HEK293 (cell line): ENCODE measurements around the gene ASPDH.
A peak's percentile ranks its signal among the peaks of the same experiment; 100 is the strongest.

Experiments used
- IKZF3 ChIP-seq: fragments of 450-650 bp; IDR thresholded peaks from 2 replicates; pipeline ENCODE4 v1.5.0; 2018; ENCODE audit warnings: missing biosample characterization, mild to moderate bottlenecking, missing genetic modification characterization, moderate library complexity
- MEIS1 ChIP-seq: sonication (generic); formaldehyde crosslinking; IDR thresholded peaks from 2 replicates; pipeline ENCODE4 v1.8.1; 2022; ENCODE audit warnings: missing genetic modification reagents, mild to moderate bottlenecking, borderline replicate concordance
- SETDB1 ChIP-seq: IDR thresholded peaks from one replicate; pipeline ENCODE4 v1.6.1; 2017; ENCODE audit warnings: mild to moderate bottlenecking, low read length, moderate library complexity, mixed read lengths; ENCODE audit not compliant: insufficient read length
- TCF7L2 ChIP-seq: IDR thresholded peaks from 2 replicates; pipeline ENCODE4 v1.6.1; 2011; ENCODE audit warnings: low read depth, mild to moderate bottlenecking, inconsistent platforms, low read length, moderate library complexity, borderline replicate concordance
- ZNF133 ChIP-seq: fragments of 450-650 bp; formaldehyde crosslinking; IDR thresholded peaks from 2 replicates; pipeline ENCODE4 v1.5.1; 2016; ENCODE audit warnings: missing biosample characterization, missing genetic modification characterization
- ZNF211 ChIP-seq: fragments of 450-650 bp; formaldehyde crosslinking; IDR thresholded peaks from 2 replicates; pipeline ENCODE4 v1.5.1; 2016; ENCODE audit warnings: low read depth, missing biosample characterization, missing genetic modification characterization
- ZNF214 ChIP-seq: fragments of 450-650 bp; formaldehyde crosslinking; IDR thresholded peaks from 2 replicates; pipeline ENCODE4 v1.5.1; 2017; ENCODE audit warnings: missing biosample characterization, mild to moderate bottlenecking, missing genetic modification characterization, borderline replicate concordance
- ZNF24 ChIP-seq: fragments of 450-650 bp; formaldehyde crosslinking; IDR thresholded peaks from 2 replicates; pipeline ENCODE4 v1.5.1; 2016; ENCODE audit warnings: missing biosample characterization, missing genetic modification characterization
- ZNF274 ChIP-seq, 2 experiments: fragments of 200-500 bp in 1 of 2; fragments of 450-650 bp in 1 of 2; sonication (Bioruptor generic) in 1 of 2; formaldehyde crosslinking in 1 of 2; IDR thresholded peaks; 2 replicates each; pipeline versions ENCODE4 v1.5.1 to v1.6.1; 2014 to 2016; ENCODE audit warnings: borderline replicate concordance in 1 of 2, inconsistent platforms in 1 of 2, low read length in 1 of 2, missing biosample characterization in 1 of 2, missing genetic modification characterization in 1 of 2
- ZNF548 ChIP-seq: fragments of 450-650 bp; formaldehyde crosslinking; IDR thresholded peaks from 2 replicates; pipeline ENCODE4 v1.5.1; 2016; ENCODE audit warnings: missing biosample characterization, missing genetic modification characterization
- ZNF596 ChIP-seq: fragments of 450-650 bp; IDR thresholded peaks from 2 replicates; pipeline ENCODE4 v1.5.0; 2018; ENCODE audit warnings: missing biosample characterization, mild to moderate bottlenecking, missing genetic modification characterization, moderate library complexity
- ZNF701 ChIP-seq: fragments of 450-650 bp; formaldehyde crosslinking; IDR thresholded peaks from 2 replicates; pipeline ENCODE4 v1.5.1; 2016; ENCODE audit warnings: missing biosample characterization, missing genetic modification characterization
- ZNF837 ChIP-seq: fragments of 450-650 bp; formaldehyde crosslinking; IDR thresholded peaks from 2 replicates; pipeline ENCODE4 v1.5.1; 2016; ENCODE audit warnings: missing biosample characterization, missing genetic modification characterization
- ZSCAN23 ChIP-seq: fragments of 450-650 bp; formaldehyde crosslinking; IDR thresholded peaks from 2 replicates; pipeline ENCODE4 v1.5.1; 2016; ENCODE audit warnings: missing biosample characterization, missing genetic modification characterization
- TF ChIP-seq, protein P1 (sequence below): fragments of 450-650 bp; IDR thresholded peaks from 2 replicates; pipeline ENCODE4 v1.5.1; 2018; ENCODE audit warnings: missing biosample characterization, mild to moderate bottlenecking, missing genetic modification characterization
- TF ChIP-seq, protein P2 (sequence below): fragments of 450-650 bp; formaldehyde crosslinking; IDR thresholded peaks from 2 replicates; pipeline ENCODE4 v1.5.1; 2016; ENCODE audit warnings: missing biosample characterization, missing genetic modification characterization
- TF ChIP-seq, protein P3 (sequence below): fragments of 450-650 bp; formaldehyde crosslinking; IDR thresholded peaks from 2 replicates; pipeline ENCODE4 v1.5.1; 2017; ENCODE audit warnings: missing biosample characterization, missing genetic modification characterization
- TF ChIP-seq, protein P4 (sequence below): fragments of 450-650 bp; formaldehyde crosslinking; IDR thresholded peaks from 2 replicates; pipeline ENCODE4 v1.5.1; 2016; ENCODE audit warnings: missing biosample characterization, missing genetic modification characterization
- TF ChIP-seq, protein P5 (sequence below): fragments of 450-650 bp; formaldehyde crosslinking; IDR thresholded peaks from 2 replicates; pipeline ENCODE4 v1.5.1; 2017; ENCODE audit warnings: missing biosample characterization, missing genetic modification characterization
- TF ChIP-seq, protein P6 (sequence below): fragments of 450-650 bp; formaldehyde crosslinking; IDR thresholded peaks from 2 replicates; pipeline ENCODE4 v1.5.1; 2016; ENCODE audit warnings: missing biosample characterization, missing genetic modification characterization
- TF ChIP-seq, protein P7 (sequence below): fragments of 450-650 bp; formaldehyde crosslinking; IDR thresholded peaks from 2 replicates; pipeline ENCODE4 v1.5.1; 2016; ENCODE audit warnings: missing biosample characterization, missing genetic modification characterization
- TF ChIP-seq, protein P8 (sequence below): fragments of 450-650 bp; formaldehyde crosslinking; IDR thresholded peaks from 2 replicates; pipeline ENCODE4 v1.5.1; 2016; ENCODE audit warnings: missing biosample characterization, missing genetic modification characterization
- TF ChIP-seq, protein P9 (sequence below): fragments of 450-650 bp; formaldehyde crosslinking; IDR thresholded peaks from 2 replicates; pipeline ENCODE4 v1.5.1; 2016; ENCODE audit warnings: missing biosample characterization, missing genetic modification characterization

The ASPDH gene

DNA sequence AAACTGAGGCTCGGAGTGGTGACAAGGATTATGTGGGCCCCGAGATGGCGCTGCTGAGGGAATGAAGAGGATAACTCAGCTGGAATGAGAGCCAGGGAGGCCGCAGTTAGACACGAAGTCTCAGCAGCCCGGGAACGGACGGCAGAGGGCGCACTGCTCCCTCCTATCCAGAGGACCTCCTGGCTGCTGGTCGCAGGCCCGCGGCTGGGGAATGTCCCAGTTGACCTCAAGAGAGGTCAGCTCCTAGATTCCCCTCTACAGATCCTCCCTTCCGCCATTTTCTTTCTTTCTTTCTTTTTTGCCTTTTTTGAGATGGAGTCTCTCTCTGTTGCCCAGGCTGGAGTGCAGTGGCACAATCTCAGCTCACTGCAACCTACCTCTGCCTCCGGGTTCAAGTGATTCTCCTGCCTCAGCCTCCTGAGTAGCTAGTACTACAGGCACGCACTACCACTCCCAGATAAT is 24.1 kb upstream of the ASPDH start (continued):
- TF ChIP-seq, protein P1, sequence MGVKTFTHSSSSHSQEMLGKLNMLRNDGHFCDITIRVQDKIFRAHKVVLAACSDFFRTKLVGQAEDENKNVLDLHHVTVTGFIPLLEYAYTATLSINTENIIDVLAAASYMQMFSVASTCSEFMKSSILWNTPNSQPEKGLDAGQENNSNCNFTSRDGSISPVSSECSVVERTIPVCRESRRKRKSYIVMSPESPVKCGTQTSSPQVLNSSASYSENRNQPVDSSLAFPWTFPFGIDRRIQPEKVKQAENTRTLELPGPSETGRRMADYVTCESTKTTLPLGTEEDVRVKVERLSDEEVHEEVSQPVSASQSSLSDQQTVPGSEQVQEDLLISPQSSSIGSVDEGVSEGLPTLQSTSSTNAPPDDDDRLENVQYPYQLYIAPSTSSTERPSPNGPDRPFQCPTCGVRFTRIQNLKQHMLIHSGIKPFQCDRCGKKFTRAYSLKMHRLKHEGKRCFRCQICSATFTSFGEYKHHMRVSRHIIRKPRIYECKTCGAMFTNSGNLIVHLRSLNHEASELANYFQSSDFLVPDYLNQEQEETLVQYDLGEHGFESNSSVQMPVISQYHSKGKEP (tag by site-specific recombination) = peak; percentile 27; the same call in 1 of the 2 replicates
- TF ChIP-seq ZNF548 = no peak
- no peak for TF ChIP-seq TCF7L2
- no peak for TF ChIP-seq ZNF24 (tag by site-specific recombination)
- TF ChIP-seq, protein P2, sequence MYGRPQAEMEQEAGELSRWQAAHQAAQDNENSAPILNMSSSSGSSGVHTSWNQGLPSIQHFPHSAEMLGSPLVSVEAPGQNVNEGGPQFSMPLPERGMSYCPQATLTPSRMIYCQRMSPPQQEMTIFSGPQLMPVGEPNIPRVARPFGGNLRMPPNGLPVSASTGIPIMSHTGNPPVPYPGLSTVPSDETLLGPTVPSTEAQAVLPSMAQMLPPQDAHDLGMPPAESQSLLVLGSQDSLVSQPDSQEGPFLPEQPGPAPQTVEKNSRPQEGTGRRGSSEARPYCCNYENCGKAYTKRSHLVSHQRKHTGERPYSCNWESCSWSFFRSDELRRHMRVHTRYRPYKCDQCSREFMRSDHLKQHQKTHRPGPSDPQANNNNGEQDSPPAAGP (tag by site-specific recombination) = no peak
- no peak for TF ChIP-seq ZNF214 (tag by site-specific recombination)
- peak; percentile 26; the same call in 1 of the 2 replicates for TF ChIP-seq IKZF3
- TF ChIP-seq ZNF701 = no peak
- TF ChIP-seq ZNF274 (IDR thresholded peaks at IDR 0.05; ENCODE audit: low read length) = no peak
- TF ChIP-seq ZNF274 (tag by site-specific recombination; IDR thresholded peaks at IDR 0.05; ENCODE audit: borderline replicate concordance) = no peak
- TF ChIP-seq, protein P3, sequence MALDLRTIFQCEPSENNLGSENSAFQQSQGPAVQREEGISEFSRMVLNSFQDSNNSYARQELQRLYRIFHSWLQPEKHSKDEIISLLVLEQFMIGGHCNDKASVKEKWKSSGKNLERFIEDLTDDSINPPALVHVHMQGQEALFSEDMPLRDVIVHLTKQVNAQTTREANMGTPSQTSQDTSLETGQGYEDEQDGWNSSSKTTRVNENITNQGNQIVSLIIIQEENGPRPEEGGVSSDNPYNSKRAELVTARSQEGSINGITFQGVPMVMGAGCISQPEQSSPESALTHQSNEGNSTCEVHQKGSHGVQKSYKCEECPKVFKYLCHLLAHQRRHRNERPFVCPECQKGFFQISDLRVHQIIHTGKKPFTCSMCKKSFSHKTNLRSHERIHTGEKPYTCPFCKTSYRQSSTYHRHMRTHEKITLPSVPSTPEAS (tag by site-specific recombination) = no peak
- TF ChIP-seq, protein P4, sequence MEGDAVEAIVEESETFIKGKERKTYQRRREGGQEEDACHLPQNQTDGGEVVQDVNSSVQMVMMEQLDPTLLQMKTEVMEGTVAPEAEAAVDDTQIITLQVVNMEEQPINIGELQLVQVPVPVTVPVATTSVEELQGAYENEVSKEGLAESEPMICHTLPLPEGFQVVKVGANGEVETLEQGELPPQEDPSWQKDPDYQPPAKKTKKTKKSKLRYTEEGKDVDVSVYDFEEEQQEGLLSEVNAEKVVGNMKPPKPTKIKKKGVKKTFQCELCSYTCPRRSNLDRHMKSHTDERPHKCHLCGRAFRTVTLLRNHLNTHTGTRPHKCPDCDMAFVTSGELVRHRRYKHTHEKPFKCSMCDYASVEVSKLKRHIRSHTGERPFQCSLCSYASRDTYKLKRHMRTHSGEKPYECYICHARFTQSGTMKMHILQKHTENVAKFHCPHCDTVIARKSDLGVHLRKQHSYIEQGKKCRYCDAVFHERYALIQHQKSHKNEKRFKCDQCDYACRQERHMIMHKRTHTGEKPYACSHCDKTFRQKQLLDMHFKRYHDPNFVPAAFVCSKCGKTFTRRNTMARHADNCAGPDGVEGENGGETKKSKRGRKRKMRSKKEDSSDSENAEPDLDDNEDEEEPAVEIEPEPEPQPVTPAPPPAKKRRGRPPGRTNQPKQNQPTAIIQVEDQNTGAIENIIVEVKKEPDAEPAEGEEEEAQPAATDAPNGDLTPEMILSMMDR = peak; percentile 91
- TF ChIP-seq, protein P5, sequence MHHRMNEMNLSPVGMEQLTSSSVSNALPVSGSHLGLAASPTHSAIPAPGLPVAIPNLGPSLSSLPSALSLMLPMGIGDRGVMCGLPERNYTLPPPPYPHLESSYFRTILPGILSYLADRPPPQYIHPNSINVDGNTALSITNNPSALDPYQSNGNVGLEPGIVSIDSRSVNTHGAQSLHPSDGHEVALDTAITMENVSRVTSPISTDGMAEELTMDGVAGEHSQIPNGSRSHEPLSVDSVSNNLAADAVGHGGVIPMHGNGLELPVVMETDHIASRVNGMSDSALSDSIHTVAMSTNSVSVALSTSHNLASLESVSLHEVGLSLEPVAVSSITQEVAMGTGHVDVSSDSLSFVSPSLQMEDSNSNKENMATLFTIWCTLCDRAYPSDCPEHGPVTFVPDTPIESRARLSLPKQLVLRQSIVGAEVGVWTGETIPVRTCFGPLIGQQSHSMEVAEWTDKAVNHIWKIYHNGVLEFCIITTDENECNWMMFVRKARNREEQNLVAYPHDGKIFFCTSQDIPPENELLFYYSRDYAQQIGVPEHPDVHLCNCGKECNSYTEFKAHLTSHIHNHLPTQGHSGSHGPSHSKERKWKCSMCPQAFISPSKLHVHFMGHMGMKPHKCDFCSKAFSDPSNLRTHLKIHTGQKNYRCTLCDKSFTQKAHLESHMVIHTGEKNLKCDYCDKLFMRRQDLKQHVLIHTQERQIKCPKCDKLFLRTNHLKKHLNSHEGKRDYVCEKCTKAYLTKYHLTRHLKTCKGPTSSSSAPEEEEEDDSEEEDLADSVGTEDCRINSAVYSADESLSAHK (tag by site-specific recombination) = no peak
- TF ChIP-seq ZSCAN23 (tag by site-specific recombination) = no peak
- TF ChIP-seq, protein P6, sequence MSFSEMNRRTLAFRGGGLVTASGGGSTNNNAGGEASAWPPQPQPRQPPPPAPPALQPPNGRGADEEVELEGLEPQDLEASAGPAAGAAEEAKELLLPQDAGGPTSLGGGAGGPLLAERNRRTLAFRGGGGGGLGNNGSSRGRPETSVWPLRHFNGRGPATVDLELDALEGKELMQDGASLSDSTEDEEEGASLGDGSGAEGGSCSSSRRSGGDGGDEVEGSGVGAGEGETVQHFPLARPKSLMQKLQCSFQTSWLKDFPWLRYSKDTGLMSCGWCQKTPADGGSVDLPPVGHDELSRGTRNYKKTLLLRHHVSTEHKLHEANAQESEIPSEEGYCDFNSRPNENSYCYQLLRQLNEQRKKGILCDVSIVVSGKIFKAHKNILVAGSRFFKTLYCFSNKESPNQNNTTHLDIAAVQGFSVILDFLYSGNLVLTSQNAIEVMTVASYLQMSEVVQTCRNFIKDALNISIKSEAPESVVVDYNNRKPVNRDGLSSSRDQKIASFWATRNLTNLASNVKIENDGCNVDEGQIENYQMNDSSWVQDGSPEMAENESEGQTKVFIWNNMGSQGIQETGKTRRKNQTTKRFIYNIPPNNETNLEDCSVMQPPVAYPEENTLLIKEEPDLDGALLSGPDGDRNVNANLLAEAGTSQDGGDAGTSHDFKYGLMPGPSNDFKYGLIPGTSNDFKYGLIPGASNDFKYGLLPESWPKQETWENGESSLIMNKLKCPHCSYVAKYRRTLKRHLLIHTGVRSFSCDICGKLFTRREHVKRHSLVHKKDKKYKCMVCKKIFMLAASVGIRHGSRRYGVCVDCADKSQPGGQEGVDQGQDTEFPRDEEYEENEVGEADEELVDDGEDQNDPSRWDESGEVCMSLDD (tag by site-specific recombination) = 0 out of 2 replicates have a peak, but pooled peaks have one; percentile 41
- TF ChIP-seq ZNF133 (tag by site-specific recombination) = no peak
- TF ChIP-seq, protein P7, sequence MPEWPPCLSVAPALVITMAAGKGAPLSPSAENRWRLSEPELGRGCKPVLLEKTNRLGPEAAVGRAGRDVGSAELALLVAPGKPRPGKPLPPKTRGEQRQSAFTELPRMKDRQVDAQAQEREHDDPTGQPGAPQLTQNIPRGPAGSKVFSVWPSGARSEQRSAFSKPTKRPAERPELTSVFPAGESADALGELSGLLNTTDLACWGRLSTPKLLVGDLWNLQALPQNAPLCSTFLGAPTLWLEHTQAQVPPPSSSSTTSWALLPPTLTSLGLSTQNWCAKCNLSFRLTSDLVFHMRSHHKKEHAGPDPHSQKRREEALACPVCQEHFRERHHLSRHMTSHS (tag by site-specific recombination) = no peak
- TF ChIP-seq, protein P8, sequence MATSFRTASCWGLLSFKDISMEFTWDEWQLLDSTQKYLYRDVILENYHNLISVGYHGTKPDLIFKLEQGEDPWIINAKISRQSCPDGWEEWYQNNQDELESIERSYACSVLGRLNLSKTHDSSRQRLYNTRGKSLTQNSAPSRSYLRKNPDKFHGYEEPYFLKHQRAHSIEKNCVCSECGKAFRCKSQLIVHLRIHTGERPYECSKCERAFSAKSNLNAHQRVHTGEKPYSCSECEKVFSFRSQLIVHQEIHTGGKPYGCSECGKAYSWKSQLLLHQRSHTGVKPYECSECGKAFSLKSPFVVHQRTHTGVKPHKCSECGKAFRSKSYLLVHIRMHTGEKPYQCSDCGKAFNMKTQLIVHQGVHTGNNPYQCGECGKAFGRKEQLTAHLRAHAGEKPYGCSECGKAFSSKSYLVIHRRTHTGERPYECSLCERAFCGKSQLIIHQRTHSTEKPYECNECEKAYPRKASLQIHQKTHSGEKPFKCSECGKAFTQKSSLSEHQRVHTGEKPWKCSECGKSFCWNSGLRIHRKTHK = no peak
- TF ChIP-seq SETDB1 = no peak
- no peak for TF ChIP-seq ZNF211
- TF ChIP-seq MEIS1 (CRISPR knock-in tag) = no peak
- TF ChIP-seq ZNF837 (tag by site-specific recombination) = no peak
- TF ChIP-seq, protein P9, sequence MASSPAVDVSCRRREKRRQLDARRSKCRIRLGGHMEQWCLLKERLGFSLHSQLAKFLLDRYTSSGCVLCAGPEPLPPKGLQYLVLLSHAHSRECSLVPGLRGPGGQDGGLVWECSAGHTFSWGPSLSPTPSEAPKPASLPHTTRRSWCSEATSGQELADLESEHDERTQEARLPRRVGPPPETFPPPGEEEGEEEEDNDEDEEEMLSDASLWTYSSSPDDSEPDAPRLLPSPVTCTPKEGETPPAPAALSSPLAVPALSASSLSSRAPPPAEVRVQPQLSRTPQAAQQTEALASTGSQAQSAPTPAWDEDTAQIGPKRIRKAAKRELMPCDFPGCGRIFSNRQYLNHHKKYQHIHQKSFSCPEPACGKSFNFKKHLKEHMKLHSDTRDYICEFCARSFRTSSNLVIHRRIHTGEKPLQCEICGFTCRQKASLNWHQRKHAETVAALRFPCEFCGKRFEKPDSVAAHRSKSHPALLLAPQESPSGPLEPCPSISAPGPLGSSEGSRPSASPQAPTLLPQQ (tag by site-specific recombination) = 0 out of 2 replicates have a peak, but pooled peaks have one; percentile 33
- no peak for TF ChIP-seq ZNF596 (tag by site-specific recombination)
